SK-N-SH treated with all-trans-retinoic acid at 6 μM for 48 hours (cell line): Measurements from ENCODE around the gene RABEPK.

Experiments used
- ESRRG ChIP-seq: fragments of 250-450 bp; sonication (Bioruptor Pico); IDR thresholded peaks from 2 replicates; pipeline ENCODE4 v1.6.1; 2021; ENCODE audit warnings: mild to moderate bottlenecking
- PATZ1 ChIP-seq: fragments of 250-450 bp; sonication (Bioruptor Pico); IDR thresholded peaks from 2 replicates; pipeline ENCODE4 v1.8.0; 2020; ENCODE audit warnings: mild to moderate bottlenecking, moderate library complexity, borderline replicate concordance
- ZFP30 ChIP-seq: fragments of 450-650 bp; formaldehyde crosslinking; IDR thresholded peaks from 2 replicates; pipeline ENCODE4 v1.5.0; 2022; ENCODE audit warnings: mild to moderate bottlenecking, moderate library complexity

GRCh38 chr9:125172031-125172755 is 28.1 kb upstream of the RABEPK start:
- TF ChIP-seq ZFP30 (CRISPR knock-in tag), result no peak
- TF ChIP-seq ESRRG (CRISPR knock-in tag), result no peak
- TF ChIP-seq PATZ1 (CRISPR knock-in tag), result no peak
